ENCODE measurements around the gene FMNL1. TPM values are rescaled to one million over a fixed set of nuclear protein-coding genes. Genes with fewer than 3 reads are reported as not detected.

Gene FMNL1
- total RNA-seq, 1 donor from 2014 or later = 30.7 TPM

Other genes starting within 250 kb of the FMNL1 start
- gene DCAKD, start 170.3 kb upstream of the FMNL1 start, total RNA-seq = 38.3 TPM
- gene NMT1, start 160.6 kb upstream of the FMNL1 start, total RNA-seq = 109 TPM
- 63.6 TPM for gene PLCD3, start 89.4 kb upstream of the FMNL1 start, total RNA-seq
- 29.8 TPM for gene ACBD4, start 86.2 kb upstream of the FMNL1 start, total RNA-seq
- gene HEXIM1, start 73.4 kb upstream of the FMNL1 start, total RNA-seq = 62.5 TPM
- gene HEXIM2, start 60.0 kb upstream of the FMNL1 start, total RNA-seq = 14.9 TPM
- not detected for gene SPATA32, start 40.2 kb downstream of the FMNL1 start, total RNA-seq
- 19.1 TPM for gene MAP3K14, start 95.1 kb downstream of the FMNL1 start, total RNA-seq
- 98.1 TPM for gene ARHGAP27, start 211.0 kb downstream of the FMNL1 start, total RNA-seq

All from mucosa of gallbladder (tissue), 1 donor.